GM19240 (cell line): ENCODE data around the gene ZSWIM6.

ENCODE experiments used
- DNase-seq: peaks from one replicate; pipeline ENCODE4 v3.0.0; 2011; ENCODE audit warnings: low spot score; ENCODE audit not compliant: insufficient read length

The ZSWIM6 gene

DNA sequence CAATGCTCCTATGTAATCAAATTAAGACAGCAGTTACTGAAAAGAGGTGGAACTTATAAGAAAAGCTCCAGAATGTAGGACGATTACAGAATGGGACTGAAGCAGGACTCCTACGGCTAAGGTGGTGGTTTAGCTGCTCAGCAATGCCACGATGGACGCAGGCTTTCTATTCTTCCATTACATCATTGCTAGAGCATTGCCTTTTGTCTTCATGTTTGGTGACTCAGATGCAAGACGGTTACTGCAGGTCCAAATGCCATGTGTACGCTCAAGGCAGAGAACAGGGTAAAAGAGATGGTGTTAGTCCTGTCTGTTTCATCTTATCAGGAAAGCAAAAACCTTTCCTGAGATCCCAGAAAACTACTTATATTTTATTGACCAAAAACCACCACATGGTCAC, 255.1 kb downstream of the ZSWIM6 start:
- no peak for DNase-seq

DNA sequence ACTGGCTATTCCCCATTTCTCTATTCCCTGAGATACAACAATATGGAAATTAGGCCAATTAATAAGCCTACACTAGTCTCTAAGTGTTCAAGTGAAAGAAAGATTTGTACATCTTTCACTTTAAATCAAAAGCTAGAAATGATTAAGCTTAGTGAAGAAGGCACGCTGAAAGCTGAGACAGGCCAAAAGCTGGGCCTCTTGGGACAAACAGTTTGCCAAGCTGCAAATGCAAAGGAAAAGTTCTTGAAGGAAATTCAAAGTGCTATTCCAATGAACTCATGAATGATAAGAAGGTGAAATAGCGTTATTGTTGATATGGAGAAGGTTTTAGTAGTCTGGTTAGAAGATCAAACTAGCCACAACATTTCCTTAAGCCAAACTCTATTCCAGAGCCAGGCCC, 256.2 kb downstream of the ZSWIM6 start:
- no peak for DNase-seq

DNA sequence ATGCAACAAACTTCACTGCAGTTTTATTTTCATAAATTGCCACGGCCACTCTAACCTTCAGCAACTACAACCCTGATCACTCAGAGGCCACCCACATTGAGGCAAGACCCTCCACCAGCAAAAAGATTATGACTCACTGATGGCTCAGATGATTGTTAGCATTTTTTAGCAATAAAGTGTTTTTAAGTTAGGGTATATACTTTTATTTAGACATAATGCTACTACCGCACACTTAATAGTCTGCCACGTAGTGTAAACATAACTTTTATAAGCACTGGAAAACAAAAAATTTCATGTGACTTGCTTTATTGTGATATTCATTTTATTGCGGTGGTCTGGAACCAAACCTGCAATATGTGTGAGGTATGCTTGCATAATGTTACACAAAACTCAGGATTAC, 257.9 kb downstream of the ZSWIM6 start:
- DNase-seq = no peak

DNA sequence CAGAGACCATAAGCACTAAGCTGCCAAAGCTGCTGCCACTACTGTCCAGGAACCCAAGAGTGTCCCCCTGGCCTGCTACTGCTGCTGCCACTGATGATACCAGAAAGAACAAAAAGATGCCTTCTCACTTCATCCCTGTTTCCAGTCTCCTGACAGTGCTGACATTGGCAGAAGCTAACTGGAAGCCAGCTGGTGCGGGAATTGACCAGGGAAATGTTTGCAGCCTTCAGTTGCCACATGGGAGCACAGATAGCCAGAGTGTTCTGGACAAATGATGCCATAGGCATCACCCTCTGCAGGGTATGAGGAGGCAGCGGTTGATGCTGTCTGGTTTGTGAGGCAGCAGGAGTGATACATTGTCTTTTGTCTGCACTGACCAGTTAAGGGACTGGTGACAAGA, 258.4 kb downstream of the ZSWIM6 start:
- DNase-seq = no peak

DNA sequence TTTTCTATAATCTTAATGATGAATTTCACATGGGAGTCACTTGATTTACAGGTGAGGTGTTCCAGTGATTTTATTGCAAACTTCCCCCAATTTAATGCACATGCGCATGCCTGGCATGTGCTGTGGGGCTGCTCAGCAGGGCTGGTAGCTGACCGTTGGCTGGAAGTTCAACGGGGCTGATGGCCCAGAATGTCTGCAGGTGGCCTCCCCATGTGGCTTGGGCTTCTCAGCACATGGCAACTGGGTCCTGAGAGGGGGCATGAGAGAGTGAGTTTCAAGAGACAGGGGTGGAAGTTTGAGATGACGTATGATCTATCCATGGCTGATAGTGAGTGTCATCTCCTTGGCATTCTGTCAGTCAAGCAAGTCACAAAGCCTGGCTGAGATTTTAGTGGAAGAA, 259.8 kb downstream of the ZSWIM6 start:
- DNase-seq = no peak

DNA sequence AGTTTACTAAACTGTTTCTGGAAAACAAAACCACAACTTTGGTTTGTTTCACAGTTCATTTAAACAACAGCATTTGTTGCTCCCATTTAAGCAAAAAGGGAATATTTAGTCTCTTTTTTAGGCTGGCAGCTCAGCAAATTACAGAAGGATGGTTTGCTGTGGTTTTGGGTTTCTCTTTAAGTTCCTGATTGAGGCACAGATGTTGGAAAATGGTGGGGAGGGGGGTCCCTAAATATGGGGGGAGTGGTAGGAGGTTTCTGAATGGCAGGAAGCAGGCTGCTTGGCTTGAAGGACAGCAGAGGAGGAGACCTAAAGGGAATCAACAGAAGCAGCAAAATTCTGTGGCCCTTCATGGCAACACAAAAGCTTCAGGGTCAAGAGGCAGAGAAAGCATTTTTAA, 263.4 kb downstream of the ZSWIM6 start:
- DNase-seq = no peak
